B cell (primary cell): Measurements from ENCODE around the gene TMEM244.

Experiments used
- EZH2 ChIP-seq: IDR thresholded peaks from 2 replicates; pipeline ENCODE4 v1.6.1; 2012; ENCODE audit warnings: borderline replicate concordance, low read depth, mild to moderate bottlenecking, moderate library complexity, low read length; ENCODE audit not compliant: insufficient read depth, poor library complexity, severe bottlenecking
- TF ChIP-seq, protein P1 (sequence below): fragments of 200-600 bp; IDR thresholded peaks from one replicate; pipeline ENCODE4 v1.8.0; 2022; ENCODE audit warnings: antibody characterized with exemption, mild to moderate bottlenecking

GRCh38 chr6:129902681-129903080 lies 41.6 kb upstream of the TMEM244 start:
- TF ChIP-seq, protein P1, sequence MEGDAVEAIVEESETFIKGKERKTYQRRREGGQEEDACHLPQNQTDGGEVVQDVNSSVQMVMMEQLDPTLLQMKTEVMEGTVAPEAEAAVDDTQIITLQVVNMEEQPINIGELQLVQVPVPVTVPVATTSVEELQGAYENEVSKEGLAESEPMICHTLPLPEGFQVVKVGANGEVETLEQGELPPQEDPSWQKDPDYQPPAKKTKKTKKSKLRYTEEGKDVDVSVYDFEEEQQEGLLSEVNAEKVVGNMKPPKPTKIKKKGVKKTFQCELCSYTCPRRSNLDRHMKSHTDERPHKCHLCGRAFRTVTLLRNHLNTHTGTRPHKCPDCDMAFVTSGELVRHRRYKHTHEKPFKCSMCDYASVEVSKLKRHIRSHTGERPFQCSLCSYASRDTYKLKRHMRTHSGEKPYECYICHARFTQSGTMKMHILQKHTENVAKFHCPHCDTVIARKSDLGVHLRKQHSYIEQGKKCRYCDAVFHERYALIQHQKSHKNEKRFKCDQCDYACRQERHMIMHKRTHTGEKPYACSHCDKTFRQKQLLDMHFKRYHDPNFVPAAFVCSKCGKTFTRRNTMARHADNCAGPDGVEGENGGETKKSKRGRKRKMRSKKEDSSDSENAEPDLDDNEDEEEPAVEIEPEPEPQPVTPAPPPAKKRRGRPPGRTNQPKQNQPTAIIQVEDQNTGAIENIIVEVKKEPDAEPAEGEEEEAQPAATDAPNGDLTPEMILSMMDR: no peak
- TF ChIP-seq EZH2: no peak
